Activated CD4-positive, alpha-beta T cell treated with anti-CD3 and anti-CD28 coated beads, Interleukin-2, amount 50 U/mL, for 16 hours (primary cell): Measurements from ENCODE around the gene GAB2.
"Not testable (repeated sequence)": the region's sequence is repeated elsewhere in the genome, so short reads cannot be mapped to it uniquely, and the experiment has no call there.

Experiments
- DNase-seq: peaks from one replicate; pipeline ENCODE4 v3.0.0-alpha.2; 2020

The GAB2 gene

GRCh38 chr11:78197816-78198215 lies 219.8 kb downstream of the GAB2 start:
- no peak for DNase-seq

- no peak for DNase-seq
Measured at GRCh38 chr11:78196661-78197091, 220.9 kb downstream of the GAB2 start.

GRCh38 chr11:78195917-78196560 lies 221.6 kb downstream of the GAB2 start:
- no peak for DNase-seq

GRCh38 chr11:78194490-78194889 lies 223.1 kb downstream of the GAB2 start:
- no peak for DNase-seq

GRCh38 chr11:78193806-78194205 lies 223.8 kb downstream of the GAB2 start:
- no peak for DNase-seq

GRCh38 chr11:78192911-78193351 lies 224.7 kb downstream of the GAB2 start:
- no peak for DNase-seq

GRCh38 chr11:78192223-78192719 lies 225.3 kb downstream of the GAB2 start:
- DNase-seq, result no peak

- no peak for DNase-seq
Measured at GRCh38 chr11:78190871-78191538, 226.6 kb downstream of the GAB2 start.

- no peak for DNase-seq
Measured at GRCh38 chr11:78190374-78190773, 227.2 kb downstream of the GAB2 start.

GRCh38 chr11:78189851-78190250 lies 227.8 kb downstream of the GAB2 start:
- DNase-seq, result no peak

- DNase-seq, result no peak
Measured at GRCh38 chr11:78189174-78189724, 228.4 kb downstream of the GAB2 start.

- peak; percentile 96 for DNase-seq
Measured at GRCh38 chr11:78188286-78189173, 229.1 kb downstream of the GAB2 start, which contains the start of the genes KCTD21 and USP35. TSS of gene KCTD21 (minus strand) at chr11:78188626. CDS start at chr11:78174554, 14,072 bp downstream. TSS of gene USP35 (plus strand) at chr11:78188919. CDS start at chr11:78196246, 7,327 bp downstream.

GRCh38 chr11:78187366-78188285 lies 230.0 kb downstream of the GAB2 start:
- no peak for DNase-seq

- no peak for DNase-seq
Measured at GRCh38 chr11:78181185-78181584, 236.4 kb downstream of the GAB2 start.

GRCh38 chr11:78180751-78181150 lies 236.9 kb downstream of the GAB2 start:
- DNase-seq, result no peak

GRCh38 chr11:78179459-78180071 lies 238.1 kb downstream of the GAB2 start:
- no peak for DNase-seq

GRCh38 chr11:78177216-78177615 lies 240.4 kb downstream of the GAB2 start:
- DNase-seq, result no peak

GRCh38 chr11:78176605-78177141 lies 240.9 kb downstream of the GAB2 start:
- no peak for DNase-seq

- not testable (repeated sequence) for DNase-seq
Measured at GRCh38 chr11:78175862-78176261, 241.8 kb downstream of the GAB2 start.

- DNase-seq, result no peak
Measured at GRCh38 chr11:78171951-78172350, 245.7 kb downstream of the GAB2 start.
